Peyer's patch (tissue), 4 donors: ENCODE data around the gene SRRM3. TPM values are rescaled to one million over a fixed set of nuclear protein-coding genes. Genes with fewer than 3 reads are reported as not detected.

Experiments
- DNase-seq, 3 donors: peaks; one replicate each; pipeline ENCODE4 v3.0.0-alpha.2; 2017 to 2019
- H3K27ac ChIP-seq, 4 donors: fragments of 200-600 bp; sonication (generic); one replicate each; pipeline ENCODE4 v1.5.1; 2016 to 2019
- H3K27me3 ChIP-seq, 2 donors: fragments of 200-600 bp; sonication (generic); one replicate each; pipeline ENCODE4 v1.5.1; 2019
- H3K36me3 ChIP-seq, 3 donors: fragments of 200-600 bp; sonication (generic); one replicate each; pipeline ENCODE4 v1.5.1; 2016 to 2019
- H3K4me1 ChIP-seq, 4 donors: fragments of 200-600 bp; sonication (generic); one replicate each; pipeline ENCODE4 v1.5.1; 2016 to 2019
- H3K4me3 ChIP-seq, 4 donors: fragments of 200-600 bp; sonication (generic); 1 replicate in 3 of 4; 2 replicates in 1 of 4; pipeline ENCODE4 v1.5.1; 2016 to 2019; ENCODE audit warnings: mild to moderate bottlenecking in 1 of 4
- H3K9me3 ChIP-seq, 4 donors: fragments of 200-600 bp; sonication (generic); one replicate each; pipeline ENCODE4 v1.5.1; 2016 to 2019; ENCODE audit warnings: mild to moderate bottlenecking in 1 of 4
- CTCF ChIP-seq, 6 experiments: fragments of 450-650 bp in 4 of 6; fragments of 200-600 bp in 2 of 6; sonication (generic) in 1 of 6; IDR thresholded peaks; one replicate each; pipeline ENCODE4 v1.5.1; 2017 to 2019; ENCODE audit warnings: antibody characterized with exemption in 6 of 6, mild to moderate bottlenecking in 3 of 6, moderate library complexity in 1 of 6
- POLR2A ChIP-seq, 2 donors: fragments of 450-650 bp; IDR thresholded peaks; one replicate each; pipeline ENCODE4 v1.5.1; 2017; ENCODE audit warnings: antibody characterized with exemption in 2 of 2, mild to moderate bottlenecking in 2 of 2, moderate library complexity in 2 of 2
- total RNA-seq, 4 donors: library from RNA; depleted of rRNA; stranded (reverse); fragments of >200 nt; gene quantifications; one replicate each; pipeline ENCODE4 v1.1.0, GENCODE V29; 2016

SRRM3 gene
- total RNA-seq, 4 donors from 2014 or later: 0.85 to 7.4 (median 1.2) TPM; not detected in 1

- peaks cover 0 to 7% of the 10 kb centered on the region in 2 donors for H3K27me3 ChIP-seq
- peaks cover 0 to 6% (median 0%) of the 10 kb centered on the region in 4 donors for H3K9me3 ChIP-seq
- no peak overlapping the region for H3K4me3 ChIP-seq
- no peak for DNase-seq
- TF ChIP-seq POLR2A (IDR thresholded peaks at IDR 0.05) (no peak), CTCF (IDR thresholded peaks at IDR 0.05) (no peak)
- peaks cover 0 to 8% (median 3%) of the 10 kb centered on the region in 4 donors for H3K4me1 ChIP-seq
- H3K36me3 ChIP-seq: no peaks in the 10 kb centered on the region
- H3K27ac ChIP-seq: no peak overlapping the region
Observed at GRCh38 chr7:76261329-76261728, 59.6 kb downstream of the SRRM3 start.

- no peak for TF ChIP-seq CTCF (IDR thresholded peaks at IDR 0.05)
- TF ChIP-seq POLR2A (IDR thresholded peaks at IDR 0.05): no peak
- no peak overlapping the region for H3K27ac ChIP-seq
- H3K36me3 ChIP-seq: no peaks in the 10 kb centered on the region
- H3K4me3 ChIP-seq: no peak overlapping the region
- peaks cover 0 to 11% (median 7%) of the 10 kb centered on the region in 4 donors for H3K4me1 ChIP-seq
- H3K27me3 ChIP-seq: peaks cover 0 to 11% of the 10 kb centered on the region in 2 donors
- H3K9me3 ChIP-seq: peaks cover 0 to 6% (median 0%) of the 10 kb centered on the region in 4 donors
- DNase-seq: no peak
Observed at GRCh38 chr7:76261931-76262330, 60.2 kb downstream of the SRRM3 start.

- Histone ChIP-seq H3K4me1 (peaks cover 0 to 19% (median 12%) of the 10 kb centered on the region in 4 donors), H3K36me3 (no peaks in the 10 kb centered on the region), H3K27me3 (peaks cover 0 to 20% of the 10 kb centered on the region in 2 donors), H3K27ac (no peak overlapping the region), H3K9me3 (peaks cover 0 to 6% (median 0%) of the 10 kb centered on the region in 4 donors), H3K4me3 (no peak overlapping the region)
- TF ChIP-seq POLR2A (IDR thresholded peaks at IDR 0.05): no peak
- peak in 4 of 6 experiments; percentile 48 to 56 (median 54) for TF ChIP-seq CTCF (IDR thresholded peaks at IDR 0.05)
- peak in 2 of 3 donors; percentile 27 to 67 for DNase-seq
Observed at GRCh38 chr7:76262683-76263402, 61.1 kb downstream of the SRRM3 start.

- peaks cover 0 to under 1% (median 0%) of the 10 kb centered on the region in 4 donors for H3K9me3 ChIP-seq
- peaks cover 0 to 18% (median 9%) of the 10 kb centered on the region in 4 donors for H3K4me1 ChIP-seq
- TF ChIP-seq POLR2A (IDR thresholded peaks at IDR 0.05): no peak
- no peak for TF ChIP-seq CTCF (IDR thresholded peaks at IDR 0.05)
- no peak overlapping the region for H3K4me3 ChIP-seq
- H3K36me3 ChIP-seq: no peaks in the 10 kb centered on the region
- no peak for DNase-seq
- peaks cover 0 to 14% of the 10 kb centered on the region in 2 donors for H3K27me3 ChIP-seq
- no peak overlapping the region for H3K27ac ChIP-seq
Observed at GRCh38 chr7:76265299-76265698, 63.6 kb downstream of the SRRM3 start.

GRCh38 chr7:76267107-76267893, 65.6 kb downstream of the SRRM3 start:
- no peak for DNase-seq
- Histone ChIP-seq H3K27me3 (peaks cover 0 to 14% of the 10 kb centered on the region in 2 donors), H3K27ac (no peak overlapping the region), H3K4me3 (peak overlapping the region in 3 of 4 donors; percentile 28 to 42 (median 31)), H3K36me3 (no peaks in the 10 kb centered on the region), H3K4me1 (peaks cover 0 to 16% (median 9%) of the 10 kb centered on the region in 4 donors), H3K9me3 (no peaks in the 10 kb centered on the region)
- no peak for TF ChIP-seq CTCF (IDR thresholded peaks at IDR 0.05)
- no peak for TF ChIP-seq POLR2A (IDR thresholded peaks at IDR 0.05)
